Stimulated activated CD8-positive, alpha-beta memory T cell treated with anti-CD3 and anti-CD28 coated beads, Interleukin-2, amount 100 ng/mL, for 1 hour (primary cell): ENCODE results near the gene SDHA.

Experiments
- DNase-seq, 2 donors: peaks; one replicate each; pipeline ENCODE4 v3.0.0-alpha.2; 2020; ENCODE audit warnings: low read depth in 2 of 2

Gene SDHA

DNA sequence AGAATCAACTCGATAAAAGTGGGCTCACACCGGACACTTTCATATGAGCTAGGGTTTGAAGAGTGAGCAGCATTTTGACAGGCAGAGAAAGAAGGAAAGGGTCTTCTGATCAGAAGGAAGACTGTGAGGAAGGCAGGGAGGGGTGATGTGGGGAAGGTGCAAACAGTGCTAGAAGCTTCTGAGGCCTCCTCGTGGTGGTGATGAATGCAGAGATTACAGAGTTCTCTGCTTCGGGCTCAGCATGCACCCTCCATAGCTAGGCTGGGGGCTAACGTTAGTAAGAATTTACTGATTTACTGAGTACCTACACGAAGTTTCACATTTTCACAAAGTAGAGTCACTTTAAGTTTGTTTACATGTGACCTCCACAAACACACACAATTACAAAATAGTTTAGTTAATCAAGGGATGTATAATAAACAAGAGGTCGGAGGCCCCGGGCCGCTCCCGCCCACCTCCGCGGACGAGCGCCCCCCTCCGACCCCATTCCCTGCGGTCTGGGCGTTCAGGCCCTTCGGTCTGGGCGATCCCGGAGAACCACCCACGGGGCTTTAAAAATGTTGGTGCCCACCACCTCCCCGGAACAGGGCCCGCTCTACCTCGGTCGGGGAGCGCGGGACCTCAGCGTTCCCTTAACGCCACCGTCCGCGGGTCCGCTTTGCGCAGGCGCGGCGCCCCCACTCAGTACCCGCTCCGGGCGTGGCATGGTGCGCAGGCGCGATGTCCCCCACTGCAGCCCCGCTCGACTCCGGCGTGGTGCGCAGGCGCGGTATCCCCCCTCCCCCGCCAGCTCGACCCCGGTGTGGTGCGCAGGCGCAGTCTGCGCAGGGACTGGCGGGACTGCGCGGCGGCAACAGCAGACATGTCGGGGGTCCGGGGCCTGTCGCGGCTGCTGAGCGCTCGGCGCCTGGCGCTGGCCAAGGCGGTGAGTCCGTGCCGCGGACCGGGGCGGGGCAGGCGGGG lies at the start of gene SDHA, which contains the start of gene CCDC127:
SDHA (plus strand) TSS at position 827 of the 963 bp plus-strand sequence; CDS start at position 863, 36 bp downstream.
CCDC127 (minus strand) TSS at position 660 of the 963 bp plus-strand sequence. CDS start 1,304 bp downstream, outside the sequence.
- DNase-seq = peak; percentile 93 to 99

DNA sequence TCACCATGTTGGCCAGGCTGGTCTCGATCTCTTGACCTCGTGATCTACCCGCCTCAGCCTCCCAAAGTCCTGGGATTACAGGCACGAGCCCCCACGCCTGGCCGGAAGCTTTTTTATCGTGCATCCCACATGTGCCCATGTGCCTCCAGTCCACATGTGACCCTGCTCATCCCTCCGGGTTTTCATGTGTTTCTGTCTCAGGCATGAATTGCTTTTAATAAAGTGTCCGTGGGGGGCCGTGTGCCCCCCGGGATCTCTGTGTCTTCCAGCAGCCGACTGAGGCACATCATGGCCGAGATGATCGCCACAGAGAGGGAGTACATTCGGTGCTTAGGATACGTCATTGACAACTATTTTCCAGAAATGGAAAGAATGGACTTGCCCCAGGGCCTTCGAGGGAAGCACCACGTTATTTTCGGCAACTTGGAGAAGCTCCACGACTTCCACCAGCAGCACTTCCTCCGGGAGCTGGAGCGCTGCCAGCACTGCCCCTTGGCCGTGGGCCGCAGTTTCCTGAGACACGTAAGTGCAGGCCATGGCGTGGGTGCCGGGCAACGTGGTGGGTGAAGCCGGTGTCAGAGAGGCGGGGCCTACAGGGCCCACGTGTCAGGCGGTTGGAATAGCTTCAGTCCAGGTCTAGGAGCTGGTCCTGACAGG lies 48.9 kb upstream of the SDHA start:
- no peak for DNase-seq

DNA sequence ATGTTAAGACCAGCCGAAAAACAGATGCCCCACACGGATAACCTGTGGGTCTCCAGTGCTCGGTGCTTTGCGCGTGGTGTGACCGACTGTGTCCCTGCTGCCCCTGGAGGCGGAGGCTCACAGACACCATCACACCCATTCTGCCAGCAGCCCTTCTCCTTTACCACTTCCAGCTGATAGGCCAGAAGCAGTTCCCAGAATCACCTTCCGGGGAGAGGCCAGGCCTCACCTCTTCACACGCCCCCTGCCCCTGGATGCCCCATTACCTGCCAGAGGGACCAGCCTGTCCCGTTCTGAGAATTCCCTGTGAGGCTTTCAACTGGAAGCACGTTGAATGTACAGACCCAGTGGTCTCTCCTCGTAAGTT lies 48.4 kb upstream of the SDHA start:
- no peak for DNase-seq

DNA sequence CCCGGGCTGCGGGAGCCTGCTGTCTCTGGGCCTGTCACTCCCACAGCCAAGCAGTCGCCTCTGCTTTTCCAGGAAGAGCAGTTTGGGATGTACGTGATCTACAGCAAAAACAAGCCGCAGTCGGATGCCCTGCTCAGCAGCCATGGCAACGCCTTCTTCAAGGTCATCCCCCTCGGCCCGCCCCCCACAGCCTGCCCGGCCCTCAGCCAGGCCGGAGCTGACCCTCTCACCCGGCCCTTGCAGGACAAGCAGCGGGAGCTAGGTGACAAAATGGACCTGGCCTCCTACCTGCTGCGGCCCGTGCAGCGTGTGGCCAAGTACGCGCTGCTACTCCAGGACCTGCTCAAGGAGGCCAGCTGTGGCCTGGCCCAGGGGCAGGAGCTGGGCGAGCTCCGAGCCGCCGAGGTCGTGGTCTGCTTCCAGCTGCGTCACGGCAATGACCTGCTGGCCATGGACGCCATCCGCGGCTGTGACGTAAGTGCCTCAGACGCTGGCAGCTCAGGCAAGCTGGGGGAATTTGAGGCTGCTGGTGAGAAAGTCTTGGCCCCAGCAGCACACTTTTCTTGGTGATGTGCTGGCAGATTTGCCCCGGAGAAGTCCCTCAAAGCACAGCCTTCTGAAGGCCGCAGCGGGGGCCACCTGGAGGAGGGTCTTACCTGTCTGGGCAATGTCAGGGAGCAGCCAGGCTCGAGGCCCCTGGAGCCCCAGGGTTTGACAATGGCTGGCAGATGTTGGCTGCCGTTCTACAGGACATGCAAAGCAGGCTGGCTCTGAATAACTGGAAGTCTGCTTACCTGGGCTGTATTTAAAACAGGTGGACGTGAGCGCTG lies 46.9 kb upstream of the SDHA start:
- no peak for DNase-seq

DNA sequence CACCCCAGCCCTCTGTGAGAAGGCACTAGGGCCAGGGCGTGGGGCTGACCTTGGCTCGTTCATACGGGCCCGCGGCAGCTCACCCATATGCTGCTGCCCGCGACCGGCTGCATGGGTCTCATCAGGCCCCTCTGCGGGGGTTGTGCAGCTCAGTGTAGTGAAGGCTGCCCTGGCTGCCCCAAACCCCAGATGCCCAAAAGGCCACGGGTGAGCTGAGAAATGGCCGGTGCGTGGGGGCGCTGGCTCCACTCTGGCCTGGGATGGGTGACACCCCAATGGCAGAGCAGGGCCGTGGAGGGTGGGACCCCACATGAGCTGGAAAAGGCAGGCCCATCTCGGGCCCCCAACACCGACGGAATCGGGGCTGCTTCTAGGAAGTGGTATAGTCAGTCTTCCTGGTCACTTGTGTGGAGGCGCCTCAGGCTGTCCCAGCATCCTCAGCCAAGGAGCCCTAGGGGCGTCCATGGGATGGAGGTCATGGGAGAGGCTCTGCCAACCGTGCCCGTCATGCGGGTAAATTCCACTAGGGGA lies 46.3 kb upstream of the SDHA start:
- DNase-seq = no peak

DNA sequence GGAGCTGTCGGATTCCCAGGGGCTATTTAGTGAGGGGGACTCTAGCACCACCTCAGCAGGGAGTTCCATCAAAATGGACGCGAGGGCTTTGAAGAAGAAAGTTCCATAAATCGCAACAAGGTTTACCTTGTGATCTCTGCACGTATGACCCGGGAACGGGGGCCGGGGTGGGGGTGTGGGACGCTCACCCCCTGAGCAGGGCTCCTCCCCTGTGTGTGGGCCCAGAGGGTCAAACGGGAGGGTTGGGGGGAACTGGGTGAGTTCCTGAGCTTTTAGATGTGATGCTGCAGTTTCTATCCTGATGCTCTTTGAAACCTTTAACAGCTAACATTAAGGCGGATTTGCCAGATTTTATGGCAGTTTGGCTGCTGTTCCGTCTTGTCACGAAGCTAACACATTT lies 45.7 kb upstream of the SDHA start:
- DNase-seq = no peak

DNA sequence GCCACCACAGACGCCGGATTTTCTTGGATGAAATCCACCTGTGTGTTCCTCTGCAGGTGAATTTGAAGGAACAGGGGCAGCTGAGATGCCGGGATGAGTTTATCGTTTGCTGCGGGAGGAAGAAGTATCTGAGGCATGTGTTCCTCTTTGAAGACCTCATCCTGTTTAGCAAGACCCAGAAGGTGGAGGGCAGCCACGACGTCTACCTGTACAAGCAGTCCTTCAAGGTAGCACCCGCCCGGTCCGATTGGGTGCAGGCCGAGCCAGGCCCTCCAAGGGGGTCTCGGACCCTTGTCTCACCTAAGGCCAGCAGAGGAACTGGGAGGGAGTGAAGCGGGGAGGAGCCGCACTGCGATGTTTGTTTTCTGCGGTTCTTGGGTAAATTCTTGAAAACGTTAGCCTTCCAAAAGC lies 45.3 kb upstream of the SDHA start:
- DNase-seq = no peak

DNA sequence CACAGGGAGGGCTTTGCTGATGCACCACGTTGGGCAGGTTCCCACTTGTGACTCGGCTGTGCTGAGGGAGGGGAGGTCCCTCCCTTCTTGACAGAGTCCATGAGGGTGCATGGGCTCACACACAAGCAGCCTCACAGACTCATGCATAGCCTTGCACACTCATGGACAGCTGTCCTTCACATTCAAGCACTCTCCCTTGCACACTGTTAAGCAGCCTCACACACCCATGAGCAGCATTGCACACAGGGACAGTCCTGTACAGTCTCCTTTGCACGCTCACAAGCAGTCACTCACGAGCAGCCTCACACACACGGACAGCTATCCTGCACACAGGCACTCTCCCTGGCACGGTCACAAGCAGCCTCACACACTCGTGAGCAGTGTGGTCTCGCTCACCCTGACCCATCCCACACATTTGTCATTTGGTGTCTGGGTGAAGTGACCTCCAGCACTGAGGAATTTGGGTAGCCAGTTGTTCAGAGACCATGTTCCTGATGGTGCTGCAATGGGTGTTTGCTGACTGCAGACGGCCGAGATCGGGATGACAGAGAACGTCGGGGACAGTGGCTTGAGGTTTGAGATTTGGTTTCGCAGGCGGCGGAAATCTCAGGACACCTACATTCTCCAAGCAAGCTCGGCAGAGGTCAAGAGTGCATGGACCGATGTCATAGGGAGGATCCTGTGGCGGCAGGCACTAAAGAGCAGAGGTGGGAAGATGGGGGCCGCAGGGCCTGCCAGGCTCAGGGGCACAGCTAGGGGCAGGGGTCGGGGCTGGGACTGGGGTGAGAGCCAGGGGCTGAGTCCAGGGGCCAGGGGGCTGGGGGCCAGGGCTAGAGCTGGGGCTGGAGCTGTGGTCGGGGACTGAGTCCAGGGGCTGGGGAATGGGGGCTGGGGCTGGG lies 44.5 kb upstream of the SDHA start:
- DNase-seq = no peak

DNA sequence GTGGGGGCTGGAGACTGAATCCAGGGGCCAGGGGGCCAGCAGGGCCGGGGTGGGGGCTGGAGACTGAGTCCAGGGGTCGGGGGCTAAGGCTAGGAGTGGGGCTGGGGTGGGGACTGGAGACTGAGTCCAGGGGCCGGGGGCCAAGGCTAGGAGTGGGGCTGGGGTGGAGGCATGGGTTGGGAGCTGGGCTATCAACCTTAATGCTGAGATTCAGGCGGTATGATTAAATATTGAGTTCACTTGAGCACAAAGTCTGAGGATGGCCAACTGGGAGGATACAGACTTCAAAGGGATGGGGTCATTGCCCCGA lies 43.9 kb upstream of the SDHA start:
- DNase-seq = no peak

DNA sequence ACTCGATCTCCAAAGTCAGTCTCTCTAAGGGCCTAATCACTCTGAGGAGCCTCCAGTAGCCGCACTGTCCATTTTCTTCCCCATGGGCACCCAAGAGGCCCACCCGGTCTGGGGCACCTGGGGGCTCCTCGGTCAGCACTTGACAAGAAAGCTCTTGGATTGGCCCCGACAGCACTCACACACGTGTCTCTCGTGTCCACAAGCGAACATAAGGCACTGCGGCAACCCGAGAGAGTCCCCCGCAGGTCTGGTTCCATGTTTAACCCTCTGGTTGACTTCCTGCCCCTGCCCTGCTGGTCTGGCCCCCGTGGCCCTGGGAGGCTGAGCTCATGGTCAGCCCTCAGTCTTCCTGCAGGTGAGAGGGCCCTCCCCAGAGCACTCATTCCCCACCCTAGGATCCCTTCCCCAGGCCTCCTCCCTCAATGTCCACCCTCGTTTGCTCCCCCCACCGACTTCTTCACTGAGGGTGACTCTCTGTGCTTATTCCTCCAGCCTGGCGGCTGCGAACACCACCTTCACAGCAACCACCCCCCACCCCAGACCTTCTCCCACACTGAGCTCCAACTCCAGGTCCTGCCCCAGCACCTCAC lies 43.1 kb upstream of the SDHA start:
- DNase-seq = no peak

DNA sequence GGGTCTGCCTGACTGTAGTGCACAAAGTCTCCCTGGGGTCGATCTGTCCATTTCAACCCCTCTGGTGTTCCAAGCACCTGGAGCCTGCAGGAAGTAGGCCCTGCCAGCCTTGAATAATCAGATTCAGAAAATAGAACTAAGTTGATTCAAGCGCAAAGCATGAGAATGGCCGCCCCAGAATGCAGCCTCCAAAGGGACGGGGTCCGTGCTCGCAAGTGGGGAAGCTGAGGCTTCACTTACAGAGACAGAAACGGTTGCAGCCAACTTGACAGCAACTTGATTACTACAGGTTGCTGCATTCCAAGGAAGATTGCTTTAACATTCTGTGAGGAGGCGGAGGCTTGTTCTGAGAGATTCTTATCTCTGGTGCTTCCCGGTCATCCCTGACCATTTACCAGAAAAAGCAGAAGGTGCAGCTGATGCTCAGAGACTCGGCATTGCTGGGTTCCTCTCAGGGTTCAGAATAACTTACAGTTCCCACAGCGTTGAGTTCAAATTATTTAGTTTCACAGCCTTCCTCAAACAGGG lies 41.8 kb upstream of the SDHA start:
- DNase-seq = no peak

DNA sequence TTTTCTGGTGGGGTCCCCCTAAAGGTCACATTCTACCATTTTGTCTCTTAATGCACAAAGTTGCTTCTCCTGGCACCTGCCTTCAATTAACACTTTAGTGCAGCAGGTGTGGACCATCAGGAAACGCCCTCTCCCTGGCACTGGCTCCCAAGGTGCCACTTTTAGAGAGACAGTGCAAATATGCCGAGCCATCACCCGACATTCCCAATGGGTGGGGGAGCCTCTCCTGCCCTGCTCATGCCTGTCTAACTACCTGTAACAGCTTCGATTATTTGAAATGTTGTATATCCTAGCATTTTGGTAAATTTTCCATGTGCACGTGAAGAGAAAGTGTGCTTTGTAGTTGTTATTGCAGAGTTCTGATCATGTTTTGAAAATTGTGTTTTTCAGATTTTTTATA lies 40.0 kb upstream of the SDHA start:
- no peak for DNase-seq

DNA sequence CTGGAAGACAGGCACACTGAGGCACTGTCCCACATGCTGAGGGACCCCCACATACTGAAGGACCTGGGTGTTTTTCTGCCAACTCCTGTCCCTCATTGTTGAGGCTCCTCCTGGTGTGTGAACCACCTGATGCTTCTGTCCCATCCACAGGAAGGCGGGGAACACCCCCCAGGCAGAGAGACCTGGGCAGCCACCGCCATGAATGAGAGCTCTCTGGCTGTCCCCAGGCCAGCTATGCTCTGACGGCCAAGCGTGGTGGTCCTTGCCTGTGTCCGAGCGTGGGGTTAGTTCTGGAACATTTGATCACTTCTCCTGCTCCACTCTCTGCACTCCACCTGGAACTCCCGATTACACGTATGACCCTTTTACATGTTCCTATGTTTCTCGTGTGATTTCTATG lies 38.7 kb upstream of the SDHA start:
- no peak for DNase-seq

DNA sequence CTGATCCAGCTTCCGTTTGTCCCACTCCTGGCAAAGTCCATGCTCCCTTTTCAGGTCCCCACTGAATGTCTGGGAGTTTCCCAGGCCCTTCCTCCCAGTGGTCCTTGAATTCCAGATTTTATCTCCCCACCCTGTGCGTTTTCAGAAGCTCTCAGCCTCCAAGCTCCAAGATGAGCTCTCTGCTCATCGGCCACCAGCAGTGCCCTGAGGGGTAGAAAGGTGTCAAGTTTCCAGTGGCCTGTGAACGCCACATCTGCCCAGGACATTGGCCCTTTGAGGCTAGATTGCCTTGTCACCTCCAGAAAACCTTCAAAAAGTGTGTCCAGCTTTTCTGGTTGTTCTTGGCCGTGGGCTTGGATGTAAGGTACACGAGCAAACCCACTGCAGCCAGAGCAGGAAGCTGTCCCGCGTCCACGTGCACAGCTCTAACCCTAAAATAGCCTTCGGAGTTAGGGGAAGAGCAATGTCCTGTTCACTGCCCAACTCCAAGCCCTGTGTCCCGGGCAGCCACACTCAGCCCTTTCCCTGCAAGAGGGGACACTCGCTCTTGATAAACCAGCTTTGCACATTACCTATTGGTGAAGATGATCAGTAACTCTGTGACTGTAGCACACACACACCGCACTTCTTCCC lies 37.7 kb upstream of the SDHA start:
- DNase-seq = no peak

DNA sequence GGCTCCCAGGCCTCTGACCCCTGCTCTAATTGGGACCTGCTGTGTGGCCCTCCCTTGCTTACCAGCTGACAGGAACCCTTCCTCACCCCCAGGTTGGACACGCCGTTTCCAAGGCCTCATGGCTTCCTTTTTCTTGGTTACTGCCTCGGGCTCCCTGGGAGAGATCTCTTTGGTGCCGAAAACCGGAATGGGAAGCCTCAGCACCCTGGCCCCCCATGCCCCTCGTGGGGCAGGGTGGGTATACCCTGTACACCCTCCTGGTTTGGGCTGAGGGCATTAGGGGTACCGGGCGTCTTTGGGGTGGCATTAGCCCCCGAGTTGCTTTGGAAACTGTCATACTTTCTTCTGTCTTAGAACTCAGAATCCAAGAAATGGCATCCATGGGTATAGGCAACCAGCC lies 37.0 kb upstream of the SDHA start:
- no peak for DNase-seq

DNA sequence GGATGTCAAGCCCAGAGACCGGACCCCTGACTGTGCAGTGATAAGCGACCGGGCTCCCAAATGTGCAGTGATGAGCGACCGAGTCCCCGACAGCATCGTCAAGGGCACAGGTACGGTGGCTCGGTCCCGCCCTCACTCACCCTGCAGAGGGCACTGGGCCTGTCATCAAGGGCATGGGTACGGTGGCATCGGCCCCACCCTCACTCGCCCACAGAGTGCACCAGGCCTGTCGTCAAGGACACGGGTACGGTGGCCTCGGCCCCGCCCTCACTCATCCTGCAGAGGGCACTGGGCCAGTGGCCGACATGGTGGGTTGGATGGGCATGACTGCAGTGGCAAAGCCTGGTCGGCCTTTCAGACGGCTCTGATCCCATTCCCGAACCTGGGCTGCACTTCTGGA lies 36.6 kb upstream of the SDHA start:
- DNase-seq = no peak

DNA sequence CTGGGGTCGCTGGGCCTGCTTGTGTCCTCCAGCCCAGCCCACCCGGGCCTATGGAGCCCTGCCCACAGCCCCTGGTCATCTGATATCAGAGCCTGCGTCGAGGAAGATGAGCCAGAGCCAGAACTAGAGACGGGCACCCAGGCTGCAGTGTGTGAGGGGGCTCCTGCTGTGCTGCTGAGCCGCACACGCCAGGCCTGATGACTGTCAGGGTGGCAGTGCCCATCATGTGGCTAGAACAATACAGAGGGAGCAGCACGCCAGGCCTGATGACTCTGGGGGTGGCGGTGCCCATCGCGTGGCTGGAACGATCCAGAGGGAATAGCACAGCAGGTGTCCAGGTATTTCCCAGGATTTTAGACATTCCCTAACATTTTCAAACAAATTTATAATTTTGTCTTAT lies 36.0 kb upstream of the SDHA start:
- DNase-seq = no peak

DNA sequence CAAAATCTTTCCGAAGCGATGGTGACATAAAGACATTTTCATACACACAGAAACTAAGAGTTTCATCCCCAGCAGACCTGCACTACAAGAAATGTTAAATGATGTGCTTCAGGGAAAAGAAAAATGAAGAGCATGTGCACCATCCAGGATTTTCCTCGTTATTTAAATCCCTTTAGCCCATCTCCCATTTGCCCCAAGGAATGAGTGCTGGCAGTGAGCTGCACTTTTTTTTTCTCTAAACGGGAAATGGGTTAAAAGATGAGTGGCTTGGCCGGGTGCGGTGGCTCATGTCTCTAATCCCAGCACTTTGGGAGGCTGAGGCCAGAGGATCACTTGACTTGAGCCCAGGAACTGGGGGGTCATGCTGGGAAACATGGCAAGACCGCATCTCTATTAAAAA lies 33.6 kb upstream of the SDHA start:
- DNase-seq = no peak

DNA sequence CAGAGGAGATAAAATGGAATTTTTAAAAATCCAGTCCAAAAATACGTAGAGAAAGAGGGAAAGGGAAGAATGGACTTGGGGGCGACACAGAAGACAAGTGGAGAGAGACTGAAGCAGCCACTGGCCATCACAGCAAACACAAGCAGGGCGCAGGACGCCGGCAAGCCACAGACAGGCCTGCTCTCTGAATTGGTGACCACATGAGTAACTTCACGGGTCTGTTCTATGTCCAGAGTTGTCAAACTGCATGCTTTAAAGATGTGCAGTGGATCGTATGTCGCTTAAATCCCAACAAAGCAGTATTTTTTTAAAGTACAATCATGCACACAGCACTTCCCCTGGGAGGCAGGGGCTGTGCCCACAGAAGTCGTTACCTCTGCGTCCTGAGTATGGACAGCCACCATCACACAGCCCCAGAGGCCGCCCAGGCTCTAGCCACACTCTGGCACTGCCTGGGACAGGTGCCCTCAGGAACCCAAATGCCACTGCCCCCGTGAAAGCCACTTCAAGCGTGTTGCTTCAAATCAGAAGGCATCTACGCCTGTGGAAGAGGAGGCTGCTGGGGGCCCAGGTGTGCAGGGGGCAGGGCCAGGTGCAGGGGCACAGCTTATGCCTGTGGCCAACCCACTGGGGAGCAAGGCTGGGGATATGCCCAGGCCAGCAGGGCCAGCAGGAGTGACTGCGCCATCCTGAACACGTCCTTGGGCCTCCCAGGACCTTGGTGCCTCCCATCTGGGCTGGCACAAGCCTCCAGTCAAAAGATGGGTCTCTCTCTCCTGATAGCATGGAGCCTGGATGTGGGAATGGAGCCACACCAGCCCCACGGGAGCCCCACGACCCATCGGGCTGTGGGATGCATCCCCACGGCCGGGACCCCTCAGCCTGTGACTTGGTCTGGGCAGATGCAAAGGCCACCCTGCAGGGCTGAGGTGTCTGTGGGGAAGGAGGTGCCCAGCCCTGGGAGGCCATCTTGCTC lies 32.7 kb upstream of the SDHA start:
- no peak for DNase-seq
